ENCODE data around the gene KLF2.
"Not testable (repeated sequence)": the region's sequence is repeated elsewhere in the genome, so short reads cannot be mapped to it uniquely, and the experiment has no call there.

Gene KLF2

DNA sequence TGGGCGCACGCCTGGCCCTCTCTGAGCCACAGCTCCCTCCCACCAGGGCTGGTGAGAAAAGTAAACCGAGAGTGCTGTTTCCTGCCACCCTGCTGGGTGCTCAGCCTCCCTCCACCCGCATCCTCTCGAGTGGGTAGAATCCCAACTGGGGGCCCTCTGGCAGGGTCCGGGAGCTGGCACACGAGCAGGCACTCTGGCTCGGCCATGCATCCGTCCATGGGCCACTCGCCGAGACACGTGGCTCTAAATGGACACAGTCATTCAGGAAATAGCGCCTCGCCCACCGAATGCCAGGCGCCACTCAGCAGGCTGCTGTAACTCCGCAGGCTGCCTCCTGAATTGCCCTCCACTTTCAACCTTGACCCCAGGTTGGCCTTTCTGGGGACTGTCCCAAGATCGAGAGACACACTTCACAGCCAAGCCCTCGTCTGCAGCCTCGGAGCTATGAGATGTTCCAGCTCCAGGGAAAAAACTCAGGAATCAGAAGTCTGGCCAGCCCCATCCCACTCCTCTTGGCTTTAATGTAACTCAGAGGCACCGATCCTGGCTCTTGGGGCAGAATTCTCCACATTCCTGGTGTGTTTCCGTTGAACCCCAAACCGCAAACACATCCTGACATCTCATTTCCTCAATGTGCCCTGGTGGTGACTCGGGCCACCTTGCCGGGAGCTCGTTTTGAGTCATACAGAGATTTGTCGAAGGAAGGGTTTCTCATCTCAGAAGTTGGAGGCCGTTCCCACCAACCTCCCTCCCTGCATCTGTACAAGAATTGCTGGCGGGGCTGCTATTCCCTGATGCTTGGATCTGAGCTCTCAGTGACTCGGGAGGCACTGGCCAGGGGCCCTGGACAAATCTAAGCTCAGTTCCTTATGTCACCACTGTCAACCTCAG lies 14.1 kb downstream of the KLF2 start:
- DNase-seq: peak; percentile 62 to 73 (median 66)

GRCh38 chr19:16339361-16339725 lies 14.7 kb downstream of the KLF2 start:
- no peak for DNase-seq

GRCh38 chr19:16340092-16340491 lies 15.5 kb downstream of the KLF2 start:
- no peak for DNase-seq

DNA sequence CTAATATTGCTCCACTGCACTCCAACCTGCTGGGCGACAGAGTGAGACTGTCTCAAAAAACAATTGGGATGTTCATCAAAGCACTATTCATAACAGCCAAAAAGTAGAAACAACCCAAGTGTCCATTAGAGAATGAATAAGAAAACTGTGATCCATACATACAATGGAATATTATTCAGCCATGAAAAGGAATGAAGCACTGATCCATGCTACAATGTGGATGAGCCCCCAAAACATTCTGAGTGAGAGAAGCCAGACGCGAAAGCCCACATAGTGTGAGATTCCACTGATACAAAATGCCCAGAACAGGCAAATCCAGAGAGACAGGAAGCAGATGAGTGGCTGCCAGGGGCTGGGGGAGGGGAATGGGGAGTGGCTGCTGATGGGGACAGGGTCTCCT lies 16.0 kb downstream of the KLF2 start:
- no peak for DNase-seq

DNA sequence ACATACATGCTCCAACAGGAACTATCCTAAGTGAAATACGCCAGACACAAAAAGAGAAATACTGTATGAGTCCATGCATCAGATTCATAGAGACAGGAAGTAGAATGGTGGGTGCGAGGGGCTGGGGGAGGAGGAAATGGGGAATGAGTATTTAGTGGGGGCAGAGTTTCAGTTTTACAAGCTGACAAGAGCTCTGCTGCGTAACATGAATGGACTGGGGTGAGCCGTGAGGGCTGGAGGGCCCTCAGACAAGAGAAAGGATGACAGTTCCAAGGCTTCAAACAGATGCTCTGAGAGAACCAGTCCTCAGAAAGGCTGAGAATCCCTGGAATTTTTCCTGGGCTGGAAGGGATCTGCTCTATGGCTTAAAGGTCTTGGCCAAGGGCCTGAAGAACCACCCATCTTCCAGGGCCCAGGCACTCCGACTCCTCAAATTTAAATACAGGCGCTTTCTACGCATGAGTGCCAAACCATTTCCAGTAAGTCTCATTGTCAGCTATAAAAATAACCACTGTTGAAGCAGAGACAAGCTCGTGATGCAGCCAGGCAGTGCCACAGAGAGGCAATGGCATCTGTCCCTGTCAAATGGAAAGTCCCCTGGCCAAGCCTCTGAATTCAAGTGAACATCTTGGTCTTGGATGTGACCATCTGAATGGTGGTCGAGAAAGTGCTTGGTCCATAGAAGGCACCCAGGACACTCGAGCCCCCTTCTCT lies 17.5 kb downstream of the KLF2 start:
- DNase-seq: peak; percentile 56 to 81 (median 71)

GRCh38 chr19:16343156-16343555 lies 18.5 kb downstream of the KLF2 start:
- peak in 3 of 4 experiments; percentile 29 to 56 (median 47) for DNase-seq

DNA sequence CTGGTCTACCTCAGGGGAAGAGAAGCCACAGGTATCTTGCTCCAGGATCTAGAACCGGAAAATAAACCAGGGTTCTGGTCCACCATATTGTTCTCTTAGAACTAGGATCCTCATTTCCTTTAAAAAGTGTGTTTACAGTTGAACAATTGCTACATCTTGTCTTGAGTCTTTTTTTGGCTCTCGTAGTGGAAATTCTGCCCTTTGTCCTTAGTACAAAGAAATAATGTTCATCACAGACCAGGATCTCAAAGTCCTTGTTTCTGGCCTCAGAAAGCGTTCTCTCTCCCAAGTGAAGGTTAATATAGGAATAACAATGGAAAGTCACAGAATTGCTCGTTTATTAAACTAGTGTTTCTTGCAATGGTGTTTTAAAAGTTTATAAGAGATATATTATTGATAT lies 20.8 kb downstream of the KLF2 start:
- DNase-seq: no peak

DNA sequence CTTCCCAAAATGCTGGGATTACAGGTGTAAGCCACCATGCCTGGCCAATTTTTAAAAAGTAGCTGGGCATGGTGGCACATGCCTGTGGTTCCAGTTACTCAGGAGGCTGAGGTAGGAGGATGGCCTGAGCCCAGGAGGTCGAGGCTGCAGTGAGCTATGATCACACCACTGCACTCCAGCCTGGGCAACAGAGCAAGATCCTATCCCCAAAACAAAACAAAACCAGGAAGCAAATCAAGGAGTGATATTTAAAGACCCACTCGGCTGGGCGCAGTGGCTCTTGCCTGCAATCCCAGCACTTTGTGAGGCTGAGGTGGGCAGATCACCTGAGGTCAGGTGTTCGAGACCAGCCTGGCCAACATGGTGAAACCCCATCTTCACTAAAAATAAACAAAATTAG lies 22.5 kb downstream of the KLF2 start:
- not testable (repeated sequence) for DNase-seq

DNA sequence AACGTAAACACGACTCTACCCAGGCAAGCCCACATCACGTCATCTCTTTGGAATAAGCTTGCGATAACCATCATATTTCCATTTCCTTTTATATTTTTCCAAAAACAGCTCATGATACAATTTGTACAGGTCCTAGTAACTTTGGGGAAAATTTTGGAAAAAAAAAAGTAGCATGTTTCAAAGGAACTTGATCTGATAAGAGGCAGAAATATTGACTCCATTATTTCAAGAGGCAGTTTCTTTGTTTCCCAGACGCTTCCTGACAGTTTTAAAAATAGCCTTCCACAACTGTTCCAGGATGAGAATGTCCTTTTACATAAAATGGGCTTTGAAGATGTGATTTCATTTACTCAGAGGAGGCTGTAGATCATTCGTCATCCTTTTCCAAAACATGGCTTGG lies 23.1 kb downstream of the KLF2 start:
- DNase-seq: no peak

- no peak for DNase-seq
Measured at GRCh38 chr19:16349551-16350152, 25.0 kb downstream of the KLF2 start.

DNA sequence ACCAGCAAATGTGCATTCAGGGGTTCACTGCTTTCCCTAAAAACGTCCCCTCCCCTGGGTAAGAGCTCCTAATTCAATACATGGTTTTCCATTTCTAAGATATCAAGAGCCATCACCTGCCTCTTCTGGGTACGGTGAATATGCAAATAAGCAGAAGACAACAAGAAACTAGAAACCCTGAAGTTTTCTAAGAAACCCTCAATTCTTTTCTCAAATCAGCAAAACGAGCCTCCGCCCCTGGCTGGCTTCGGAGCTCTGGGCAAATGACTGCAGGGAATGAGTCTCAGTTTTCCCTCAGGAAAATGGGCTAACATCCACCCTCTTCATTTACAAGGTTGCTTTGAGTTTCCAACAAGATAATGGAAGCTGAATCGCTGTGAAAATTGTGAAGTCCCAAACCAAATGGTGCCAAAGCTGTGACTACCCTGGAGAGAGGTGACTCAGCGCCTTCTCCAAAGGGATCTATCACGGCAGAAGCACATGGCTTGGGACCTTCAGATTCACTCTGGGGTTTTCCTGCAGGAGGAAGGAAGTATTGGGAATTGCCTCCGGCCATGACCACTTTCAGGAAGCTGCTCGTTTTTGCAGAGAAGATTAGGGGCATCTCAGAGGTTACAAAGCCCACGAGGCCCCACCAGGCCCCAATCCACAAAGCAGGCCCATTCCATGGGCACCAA lies 26.6 kb downstream of the KLF2 start:
- DNase-seq: no peak

DNA sequence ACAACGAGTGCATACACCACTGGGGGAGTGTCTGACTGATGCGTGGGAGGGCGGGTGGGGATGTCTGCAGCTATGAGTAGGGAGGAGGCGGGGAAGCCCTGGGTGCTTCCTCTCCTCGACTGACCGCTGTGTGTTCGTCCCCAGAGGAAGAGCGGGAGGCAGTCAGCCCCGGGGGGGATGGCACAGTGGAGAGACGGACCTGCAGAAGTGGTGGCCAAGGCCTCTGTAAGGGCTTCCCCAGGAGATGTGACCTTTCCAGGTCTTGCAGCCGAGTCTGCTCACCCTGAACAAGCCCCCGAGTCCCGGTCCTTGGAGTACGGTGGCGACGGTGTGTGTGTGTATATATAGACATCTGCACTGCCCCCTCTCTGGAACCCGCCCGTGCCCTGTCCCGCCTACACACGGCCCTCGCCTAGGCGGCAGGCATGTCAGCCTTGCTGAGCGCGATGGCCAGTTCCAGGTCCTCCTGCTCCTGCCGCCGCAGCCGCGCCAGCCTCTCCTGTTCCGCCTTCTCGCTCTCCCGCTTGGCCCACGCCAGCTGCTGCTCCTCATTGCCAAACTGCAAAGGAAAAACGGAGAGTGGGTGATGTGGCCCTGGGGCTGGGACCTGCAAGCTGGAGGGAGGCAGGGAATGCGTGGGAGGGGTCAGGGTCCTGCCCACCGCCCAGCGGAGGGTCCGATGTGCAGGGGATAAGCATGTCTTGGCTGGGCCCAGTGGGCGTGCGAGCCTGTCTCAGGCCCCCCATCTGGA lies 30.8 kb downstream of the KLF2 start:
- DNase-seq: peak; percentile 45 to 79 (median 74)

- DNase-seq: no peak
Measured at GRCh38 chr19:16358456-16358855, 33.8 kb downstream of the KLF2 start.

DNA sequence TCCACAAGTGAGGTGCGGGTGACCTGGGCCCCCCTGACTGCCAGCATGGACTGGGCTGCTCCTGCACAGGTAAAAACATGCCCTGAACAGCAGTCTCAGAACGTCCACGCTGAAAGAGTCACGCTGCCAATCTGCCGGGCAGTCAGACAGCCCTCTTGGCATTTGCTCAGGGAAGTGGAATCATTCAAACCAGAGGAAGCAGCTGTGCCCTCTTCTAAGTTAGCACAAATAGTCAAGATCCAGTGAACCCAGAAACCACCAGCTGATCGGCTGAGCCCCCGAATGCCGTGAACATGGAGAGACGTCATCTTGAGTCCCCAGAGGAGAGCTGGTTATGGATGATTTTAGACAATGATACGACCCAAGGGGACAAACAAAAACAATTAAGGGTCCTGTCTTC lies 34.4 kb downstream of the KLF2 start:
- peak in 1 of 4 experiments; percentile 35 for DNase-seq

GRCh38 chr19:16359964-16360363 lies 35.3 kb downstream of the KLF2 start:
- DNase-seq: no peak

- no peak for DNase-seq
Measured at GRCh38 chr19:16360738-16361137, 36.1 kb downstream of the KLF2 start.

- peak in 3 of 4 experiments; percentile 20 to 46 (median 25) for DNase-seq
Measured at GRCh38 chr19:16361254-16361653, 36.6 kb downstream of the KLF2 start.

DNA sequence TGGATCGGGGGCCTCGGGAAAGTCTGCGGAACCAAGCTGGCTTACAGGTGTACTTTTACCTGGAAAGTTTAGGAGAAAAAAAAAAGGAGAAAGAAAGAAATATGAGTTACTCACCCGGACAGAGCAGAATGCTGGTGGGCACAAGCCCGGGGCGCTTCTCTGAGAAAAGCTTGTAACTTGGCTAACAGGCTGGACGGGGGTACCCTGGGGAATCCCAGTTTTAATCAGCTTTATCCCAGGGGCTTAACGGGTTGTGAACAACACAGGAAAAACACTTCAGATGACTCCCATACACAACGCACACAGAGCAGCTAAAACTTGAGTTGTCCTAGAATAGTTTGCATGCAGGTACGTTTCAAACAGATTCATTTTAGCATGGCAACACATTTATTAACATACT lies 37.3 kb downstream of the KLF2 start:
- no peak for DNase-seq

DNA sequence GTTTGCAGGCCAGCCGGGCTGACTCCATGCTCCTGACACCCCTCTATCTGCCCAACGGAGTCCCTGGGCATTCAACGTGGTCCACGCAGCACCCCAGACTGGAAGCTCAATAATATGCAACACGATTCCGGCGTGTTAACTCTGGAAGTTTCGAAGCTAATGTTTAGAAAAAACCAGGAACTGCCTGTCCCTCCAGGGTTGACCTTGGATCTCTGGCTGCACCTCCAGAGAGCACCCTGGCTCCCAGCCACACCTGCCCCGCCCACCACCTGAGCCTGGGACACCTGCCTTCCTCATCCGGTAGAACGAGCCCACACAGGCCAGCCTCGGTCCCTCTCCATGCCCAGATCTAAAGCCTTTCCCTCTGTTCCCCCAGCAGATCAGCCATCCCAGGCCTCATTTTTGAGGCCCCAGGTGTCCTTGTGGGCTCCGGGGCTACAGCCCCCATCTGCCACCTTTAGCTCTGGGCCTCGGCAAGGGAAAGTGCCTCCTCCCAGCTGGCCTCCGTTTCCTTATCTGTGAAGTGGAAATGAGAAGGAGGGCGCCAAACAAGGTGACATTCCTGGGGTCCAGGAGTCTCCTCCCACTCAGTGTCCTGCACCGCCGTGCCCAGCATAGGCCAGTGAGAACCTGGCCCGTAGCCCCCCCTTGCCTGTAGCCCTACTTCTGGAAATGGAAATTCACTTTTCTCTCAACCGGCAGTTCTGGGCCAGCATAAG lies 38.7 kb downstream of the KLF2 start:
- DNase-seq: no peak

- no peak for DNase-seq
Measured at GRCh38 chr19:16363852-16364230, 39.2 kb downstream of the KLF2 start.

DNA sequence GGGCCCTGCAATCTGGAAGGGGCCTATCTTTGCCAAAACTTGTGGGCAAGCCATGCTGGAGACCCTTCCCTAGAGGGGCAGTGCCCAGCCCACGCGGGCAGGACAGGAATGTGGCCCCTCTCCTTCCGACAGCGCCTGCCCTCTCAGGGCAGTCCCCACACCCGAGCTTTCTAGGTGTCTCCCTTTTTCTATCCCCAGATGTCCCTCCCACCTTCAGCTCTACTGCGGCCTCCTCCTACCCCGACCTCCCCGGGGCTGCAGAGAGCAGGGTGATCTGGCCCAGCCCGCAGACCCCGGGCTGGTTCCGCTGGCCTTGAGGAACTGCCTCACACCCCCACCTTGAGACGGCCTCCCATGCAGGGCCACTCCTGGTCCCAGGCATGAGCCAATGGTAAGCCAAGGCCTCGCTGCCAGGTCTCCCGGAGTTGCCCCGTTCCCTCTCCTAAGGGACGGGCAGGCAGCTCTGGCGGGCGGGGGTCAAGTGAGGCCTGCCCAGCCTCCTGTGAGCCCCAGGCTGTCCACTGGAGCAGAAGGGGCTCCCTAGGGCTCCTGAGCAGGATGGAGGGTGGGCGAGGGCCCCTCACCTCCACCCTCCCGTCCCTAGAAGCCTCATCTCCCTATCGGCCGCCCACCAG lies 39.7 kb downstream of the KLF2 start:
- DNase-seq: no peak

All from suppressor macrophage (primary cell).